Ectodermal cell (in vitro differentiated cells): ENCODE results near the gene NSUN7.

Source experiments
- H3K27ac ChIP-seq: 2 replicates; pipeline ENCODE4 v1.7.0; 2013; ENCODE audit warnings: mild to moderate bottlenecking, low read depth, low read length; ENCODE audit not compliant: insufficient read depth, poor library complexity, severe bottlenecking
- H3K27me3 ChIP-seq: 2 replicates; pipeline ENCODE4 v1.7.0; 2013; ENCODE audit warnings: mild to moderate bottlenecking, low read length; ENCODE audit not compliant: insufficient read depth, control insufficient read depth, poor library complexity, severe bottlenecking
- H3K36me3 ChIP-seq: one replicate; pipeline ENCODE4 v1.7.0; 2013; ENCODE audit warnings: low read length; ENCODE audit not compliant: control insufficient read depth, insufficient read depth
- H3K4me1 ChIP-seq: one replicate; pipeline ENCODE4 v1.7.0; 2013; ENCODE audit warnings: low read length; ENCODE audit not compliant: control insufficient read depth, insufficient read depth
- H3K4me3 ChIP-seq: 2 replicates; pipeline ENCODE4 v1.7.0; 2013; ENCODE audit warnings: low read depth, low read length, control low read depth; ENCODE audit not compliant: insufficient read depth
- H3K9me3 ChIP-seq: 2 replicates; pipeline ENCODE4 v1.7.0; 2013; ENCODE audit warnings: mild to moderate bottlenecking, low read length, moderate library complexity; ENCODE audit not compliant: control insufficient read depth
- WGBS, 2 experiments: methylation state at CpG; one replicate each; pipeline ENCODE4 v1.1.7; 2013; ENCODE audit warnings: missing lambda C conversion rate in 2 of 2; 5-methylcytosine and 5-hydroxymethylcytosine counted together

The NSUN7 gene

GRCh38 chr4:40720351-40720750, 29.4 kb upstream of the NSUN7 start:
- 91% methylated on average over 4 of the region's 4 CpGs for WGBS, 2 experiments
- no peak overlapping the region for H3K27ac ChIP-seq
- no peak overlapping the region for H3K4me3 ChIP-seq
- H3K9me3 ChIP-seq: no peaks in the 10 kb centered on the region
- no peaks in the 10 kb centered on the region for H3K36me3 ChIP-seq
- no peaks in the 10 kb centered on the region for H3K27me3 ChIP-seq
- H3K4me1 ChIP-seq: peaks cover 17% of the 10 kb centered on the region

- H3K4me3 ChIP-seq: no peak overlapping the region
- no peaks in the 10 kb centered on the region for H3K9me3 ChIP-seq
- no peak overlapping the region for H3K27ac ChIP-seq
- 78 to 81% methylated on average over 3 of the region's 3 CpGs for WGBS, 2 experiments
- peaks cover 17% of the 10 kb centered on the region for H3K4me1 ChIP-seq
- H3K36me3 ChIP-seq: no peaks in the 10 kb centered on the region
- no peaks in the 10 kb centered on the region for H3K27me3 ChIP-seq
Observed at GRCh38 chr4:40720916-40721315, 28.8 kb upstream of the NSUN7 start.

- Histone ChIP-seq H3K4me1 (peaks cover 17% of the 10 kb centered on the region), H3K27ac (no peak overlapping the region), H3K4me3 (no peak overlapping the region), H3K9me3 (no peaks in the 10 kb centered on the region), H3K27me3 (no peaks in the 10 kb centered on the region), H3K36me3 (no peaks in the 10 kb centered on the region)
- WGBS, 2 experiments: 94 to 95% methylated on average over 5 of the region's 5 CpGs
Observed at GRCh38 chr4:40721730-40722171, 28.0 kb upstream of the NSUN7 start.

- H3K9me3 ChIP-seq: no peaks in the 10 kb centered on the region
- no peak overlapping the region for H3K4me3 ChIP-seq
- no peaks in the 10 kb centered on the region for H3K27me3 ChIP-seq
- no peak overlapping the region for H3K27ac ChIP-seq
- 90% methylated on average over 5 of the region's 5 CpGs for WGBS, 2 experiments
- peaks cover 17% of the 10 kb centered on the region for H3K4me1 ChIP-seq
- no peaks in the 10 kb centered on the region for H3K36me3 ChIP-seq
Observed at GRCh38 chr4:40722576-40723161, 27.1 kb upstream of the NSUN7 start.

GRCh38 chr4:40723728-40724127, 26.0 kb upstream of the NSUN7 start:
- Histone ChIP-seq H3K9me3 (no peaks in the 10 kb centered on the region), H3K27ac (no peak overlapping the region), H3K4me1 (peaks cover 11% of the 10 kb centered on the region), H3K36me3 (no peaks in the 10 kb centered on the region), H3K27me3 (no peaks in the 10 kb centered on the region), H3K4me3 (no peak overlapping the region)
- 94% methylated on average over 3 of the region's 3 CpGs for WGBS, 2 experiments

- Histone ChIP-seq H3K4me3 (no peak overlapping the region), H3K9me3 (no peaks in the 10 kb centered on the region), H3K4me1 (no peaks in the 10 kb centered on the region), H3K27ac (no peak overlapping the region), H3K36me3 (no peaks in the 10 kb centered on the region), H3K27me3 (no peaks in the 10 kb centered on the region)
- 35 to 57% methylated on average over 3 of the region's 3 CpGs for WGBS, 2 experiments
Observed at GRCh38 chr4:40728333-40728732, 21.4 kb upstream of the NSUN7 start.

GRCh38 chr4:40729555-40729954, 20.2 kb upstream of the NSUN7 start:
- Histone ChIP-seq H3K27ac (no peak overlapping the region), H3K27me3 (no peaks in the 10 kb centered on the region), H3K4me3 (no peak overlapping the region), H3K4me1 (no peaks in the 10 kb centered on the region), H3K36me3 (no peaks in the 10 kb centered on the region), H3K9me3 (no peaks in the 10 kb centered on the region)
- 94 to 98% methylated on average over 1 of the region's 1 CpG for WGBS, 2 experiments

GRCh38 chr4:40730091-40730679, 19.6 kb upstream of the NSUN7 start:
- no peaks in the 10 kb centered on the region for H3K9me3 ChIP-seq
- H3K27me3 ChIP-seq: no peaks in the 10 kb centered on the region
- no peaks in the 10 kb centered on the region for H3K4me1 ChIP-seq
- no peak overlapping the region for H3K4me3 ChIP-seq
- 91 to 93% methylated on average over 5 of the region's 5 CpGs for WGBS, 2 experiments
- H3K27ac ChIP-seq: no peak overlapping the region
- H3K36me3 ChIP-seq: no peaks in the 10 kb centered on the region

GRCh38 chr4:40731361-40731760, 18.4 kb upstream of the NSUN7 start:
- Histone ChIP-seq H3K4me1 (no peaks in the 10 kb centered on the region), H3K27ac (no peak overlapping the region), H3K36me3 (no peaks in the 10 kb centered on the region), H3K27me3 (no peaks in the 10 kb centered on the region), H3K4me3 (no peak overlapping the region), H3K9me3 (no peaks in the 10 kb centered on the region)

- H3K27ac ChIP-seq: no peak overlapping the region
- no peaks in the 10 kb centered on the region for H3K27me3 ChIP-seq
- no peaks in the 10 kb centered on the region for H3K36me3 ChIP-seq
- H3K9me3 ChIP-seq: no peaks in the 10 kb centered on the region
- no peak overlapping the region for H3K4me3 ChIP-seq
- WGBS, 2 experiments: 94% methylated on average over 6 of the region's 6 CpGs
- no peaks in the 10 kb centered on the region for H3K4me1 ChIP-seq
Observed at GRCh38 chr4:40731792-40732245, 17.9 kb upstream of the NSUN7 start.
